GM12878 (cell line): ENCODE measurements around the gene NSD2. TPM values are rescaled to one million over a fixed set of nuclear protein-coding genes. Genes with fewer than 3 reads are reported as not detected.

Source experiments
- CBFB ChIP-seq: IDR thresholded peaks from 2 replicates; pipeline ENCODE4 v1.6.1; 2016; ENCODE audit warnings: antibody characterized with exemption, low read depth
- CBX3 ChIP-seq: fragments of 200-600 bp; sonication (generic); IDR thresholded peaks from 2 replicates; pipeline ENCODE4 v1.6.1; 2016; ENCODE audit warnings: low read depth, borderline replicate concordance
- CEBPZ ChIP-seq: fragments of 150-350 bp; IDR thresholded peaks from 2 replicates; pipeline ENCODE4 v1.6.1; 2016; ENCODE audit warnings: low read depth, low read length
- CREM ChIP-seq: IDR thresholded peaks from 2 replicates; pipeline ENCODE4 v1.6.1; 2014; ENCODE audit warnings: antibody characterized with exemption, low read depth
- E2F8 ChIP-seq: fragments of 450-650 bp; IDR thresholded peaks from 2 replicates; pipeline ENCODE4 v1.6.1; 2018; ENCODE audit warnings: mild to moderate bottlenecking, low read depth, moderate library complexity; ENCODE audit not compliant: partially characterized antibody
- ETV6 ChIP-seq, 2 experiments: fragments of 450-650 bp in 1 of 2; IDR thresholded peaks in 1 of 2; conservative IDR thresholded peaks in 1 of 2; 2 replicates each; pipeline ENCODE4 v1.6.1; 2014; ENCODE audit warnings: antibody characterized with exemption in 1 of 2, borderline replicate concordance in 1 of 2, low read depth in 1 of 2, mild to moderate bottlenecking in 1 of 2, moderate library complexity in 1 of 2
- HDGF ChIP-seq: fragments of 450-650 bp; IDR thresholded peaks from 2 replicates; pipeline ENCODE4 v1.6.1; 2016; ENCODE audit warnings: antibody characterized with exemption
- NFYA ChIP-seq: IDR thresholded peaks from 2 replicates; pipeline ENCODE4 v1.6.1; 2011; ENCODE audit warnings: low read depth, mild to moderate bottlenecking, low read length, improper control_type of control experiment, borderline replicate concordance
- NFYB ChIP-seq: IDR thresholded peaks from 2 replicates; pipeline ENCODE4 v1.6.1; 2011; ENCODE audit warnings: low read depth, mild to moderate bottlenecking, low read length, improper control_type of control experiment, moderate library complexity; ENCODE audit not compliant: insufficient read depth
- NR2C2 ChIP-seq: IDR thresholded peaks from 2 replicates; pipeline ENCODE4 v1.6.1; 2011; ENCODE audit warnings: borderline replicate concordance, low read depth; ENCODE audit not compliant: control insufficient read depth, insufficient read length
- NRF1 ChIP-seq: conservative IDR thresholded peaks from 2 replicates; pipeline ENCODE4 v1.6.1; 2011; ENCODE audit warnings: mild to moderate bottlenecking, low read depth, low read length, improper control_type of control experiment
- PML ChIP-seq: IDR thresholded peaks from 2 replicates; pipeline ENCODE4 v1.6.1; 2012; ENCODE audit warnings: low read length, inconsistent platforms
- RCOR1 ChIP-seq: conservative IDR thresholded peaks from 2 replicates; pipeline ENCODE4 v1.6.1; 2012; ENCODE audit warnings: low read depth, low read length, improper control_type of control experiment
- SREBF1 ChIP-seq: IDR thresholded peaks from 2 replicates; pipeline ENCODE4 v1.6.1; 2012; ENCODE audit warnings: mild to moderate bottlenecking, low read length
- TCF12 ChIP-seq: IDR thresholded peaks from 2 replicates; pipeline ENCODE4 v1.6.1; 2011; ENCODE audit warnings: low read depth, mild to moderate bottlenecking, low read length
- TCF3 ChIP-seq: IDR thresholded peaks from 2 replicates; pipeline ENCODE4 v1.6.1; 2012; ENCODE audit warnings: low read depth, mild to moderate bottlenecking, low read length, borderline replicate concordance; ENCODE audit not compliant: insufficient read depth
- WRNIP1 ChIP-seq: IDR thresholded peaks from 2 replicates; pipeline ENCODE4 v1.6.1; 2011; ENCODE audit warnings: low read depth, low read length, improper control_type of control experiment, borderline replicate concordance
- ZNF24 ChIP-seq: fragments of 450-650 bp; IDR thresholded peaks from 2 replicates; pipeline ENCODE4 v1.6.1; 2017; ENCODE audit warnings: antibody characterized with exemption, mild to moderate bottlenecking
- polyA plus RNA-seq, 11 experiments: library from polyadenylated mRNA; depleted of rRNA in 4 of 11; unstranded in 6 of 11; stranded (reverse) in 5 of 11; fragments of >200 nt; fragmentation: Nextera tagmentation in 4 of 11; fragmentation: Illumina TruSeq in 1 of 11; extraction: Ambion mirVana in 4 of 11; extraction: Trizol in 1 of 11; gene quantifications; 1 replicate in 1 of 11; 2 replicates in 10 of 11; pipeline versions ENCODE4 v1.2.1 to v1.2.3, GENCODE V29; 2011 to 2016; ENCODE audit warnings: inconsistent platforms in 2 of 11, missing spikeins in 2 of 11, low read depth in 1 of 11
- total RNA-seq, 4 experiments: library from RNA; depleted of rRNA in 3 of 4; stranded (reverse); fragments of >200 nt in 3 of 4; fragmentation: Illumina TruSeq in 1 of 4; extraction: Trizol in 1 of 4; gene quantifications; 2 replicates each; pipeline versions ENCODE4 v1.2.1 to v1.2.3, GENCODE V29; 2013 to 2021

The NSD2 gene
- total and polyA plus RNA-seq, 10 of the 15 experiments (the other 5 are each of a cell fraction or from before 2014, with no cell fraction given), result 8.6 to 139 (median 67.2) TPM

GRCh38 chr4:1870578-1871443 lies at the start of gene NSD2 (continued):
- TF ChIP-seq E2F8, result no peak
- TF ChIP-seq WRNIP1, result no peak
- TF ChIP-seq RCOR1, result no peak
- TF ChIP-seq ZNF24, result 0 out of 2 replicates have a peak, but pooled peaks have one; percentile 13
- no peak; a peak in 1 of 4 replicates for TF ChIP-seq ETV6 (conservative IDR thresholded peaks at IDR 0.05 in 1 of 2, IDR thresholded peaks at IDR 0.05 in 1 of 2; ENCODE audit: borderline replicate concordance in 1 of 2, low read depth in 1 of 2)
- TF ChIP-seq PML, result peak; percentile 87
- no peak for TF ChIP-seq CREM
- no peak for TF ChIP-seq NFYA
- no peak for TF ChIP-seq HDGF
- no peak for TF ChIP-seq SREBF1
- no peak for TF ChIP-seq CEBPZ
- TF ChIP-seq TCF3, result peak; percentile 5; the same call in 1 of the 2 replicates
- TF ChIP-seq CBX3, result no peak
- TF ChIP-seq TCF12, result no peak
- no peak for TF ChIP-seq NR2C2
- no peak for TF ChIP-seq CBFB
- TF ChIP-seq NRF1, result no peak
- peak; percentile 97 for TF ChIP-seq NFYB
